HG03378 (cell line): ENCODE data around the gene NUCB2.

ENCODE experiments used
- ATAC-seq: cut with Tn5 transposase; IDR thresholded peaks from one replicate; pipeline ENCODE4 v1.9.1; 2021; ENCODE audit warnings: mild to moderate bottlenecking, moderate library complexity; ENCODE audit not compliant: unreplicated experiment

Gene NUCB2

GRCh38 chr11:17379383-17380180, 103.0 kb downstream of the NUCB2 start:
- ATAC-seq = no peak

- no peak for ATAC-seq
Observed at GRCh38 chr11:17381156-17381555, 104.6 kb downstream of the NUCB2 start.
